HG02973 (cell line): ENCODE measurements around the gene AGAP3.

Experiments used
- ATAC-seq: cut with Tn5 transposase; IDR thresholded peaks from one replicate; pipeline ENCODE4 v1.9.1; 2021; ENCODE audit warnings: moderate library complexity; ENCODE audit not compliant: unreplicated experiment

The AGAP3 gene

GRCh38 chr7:151179287-151179860 is 93.1 kb downstream of the AGAP3 start:
- no peak for ATAC-seq

- ATAC-seq: no peak
These were observed 93.7 kb downstream of the AGAP3 start for GRCh38 chr7:151179946-151180345.

- no peak for ATAC-seq
These were observed 94.7 kb downstream of the AGAP3 start for GRCh38 chr7:151181011-151181431.

- no peak for ATAC-seq
These were observed 99.7 kb downstream of the AGAP3 start for GRCh38 chr7:151185762-151186639.

- no peak for ATAC-seq
These were observed 100.5 kb downstream of the AGAP3 start, which contains the start of gene ASB10 for GRCh38 chr7:151186640-151187408. ASB10 (minus strand) TSS chr7:151187250; CDS start chr7:151187130, 120 bp downstream.

- ATAC-seq: no peak
These were observed 101.4 kb downstream of the AGAP3 start for GRCh38 chr7:151187409-151188251.

GRCh38 chr7:151188252-151188542 is 101.9 kb downstream of the AGAP3 start:
- ATAC-seq: no peak

- ATAC-seq: no peak
These were observed 102.8 kb downstream of the AGAP3 start for GRCh38 chr7:151189038-151189437.

- ATAC-seq: no peak
These were observed 105.3 kb downstream of the AGAP3 start for GRCh38 chr7:151191544-151191943.

GRCh38 chr7:151192002-151192539 is 105.8 kb downstream of the AGAP3 start:
- no peak for ATAC-seq

- ATAC-seq: no peak
These were observed 107.1 kb downstream of the AGAP3 start for GRCh38 chr7:151193203-151193978.
